Fibroblast of lung (primary cell): ENCODE data around the gene C7. TPM values are rescaled to one million over a fixed set of nuclear protein-coding genes. Genes with fewer than 3 reads are reported as not detected.

Experiments used
- DNase-seq, 2 donors: peaks; one replicate each; pipeline versions ENCODE4 v3.0.0 to v3.0.0-alpha.2; 2010; ENCODE audit warnings: low read depth in 2 of 2
- H2AFZ ChIP-seq: 2 replicates; pipeline ENCODE4 v1.5.1; 2012; ENCODE audit warnings: low read length, control low read depth, inconsistent platforms
- H3K27ac ChIP-seq: 2 replicates; pipeline ENCODE4 v1.5.1; 2011; ENCODE audit warnings: low read length, control low read depth; ENCODE audit not compliant: insufficient read depth
- H3K27me3 ChIP-seq: 2 replicates; pipeline ENCODE4 v1.5.1; 2011; ENCODE audit warnings: mild to moderate bottlenecking, low read length; ENCODE audit not compliant: control insufficient read depth, insufficient read depth
- H3K36me3 ChIP-seq: 2 replicates; pipeline ENCODE4 v1.5.1; 2011; ENCODE audit warnings: low read length; ENCODE audit not compliant: control insufficient read depth, insufficient read depth
- H3K4me1 ChIP-seq: 2 replicates; pipeline ENCODE4 v1.5.1; 2011; ENCODE audit warnings: low read length; ENCODE audit not compliant: control insufficient read depth, insufficient read depth; ENCODE audit errors: extremely low read depth
- H3K4me2 ChIP-seq: 2 replicates; pipeline ENCODE4 v1.5.1; 2011; ENCODE audit warnings: low read length, control low read depth; ENCODE audit not compliant: insufficient read depth; ENCODE audit errors: extremely low read depth
- H3K4me3 ChIP-seq, 4 experiments: fragments of 200-600 bp in 1 of 4; sonication (generic) in 1 of 4; replicated peaks in 1 of 4; 2 replicates each; pipeline ENCODE4 v1.5.1; 2011 to 2016; ENCODE audit warnings: low read length in 4 of 4, low read depth in 3 of 4, mild to moderate bottlenecking in 3 of 4, control low read depth in 2 of 4, inconsistent platforms in 1 of 4, mixed read lengths in 1 of 4; ENCODE audit not compliant: insufficient read depth in 1 of 4; ENCODE audit errors: control extremely low read depth in 1 of 4
- H3K79me2 ChIP-seq: 2 replicates; pipeline ENCODE4 v1.5.1; 2012; ENCODE audit warnings: mild to moderate bottlenecking, low read length, inconsistent platforms; ENCODE audit not compliant: control insufficient read depth, insufficient read depth
- H3K9ac ChIP-seq: 2 replicates; pipeline ENCODE4 v1.5.1; 2011; ENCODE audit warnings: mild to moderate bottlenecking, low read length, control low read depth; ENCODE audit not compliant: insufficient read depth
- H3K9me3 ChIP-seq: 2 replicates; pipeline ENCODE4 v1.5.1; 2012; ENCODE audit warnings: low read depth, low read length; ENCODE audit not compliant: control insufficient read depth, insufficient read depth
- H4K20me1 ChIP-seq: 2 replicates; pipeline ENCODE4 v1.5.1; 2011; ENCODE audit warnings: low read length; ENCODE audit not compliant: control insufficient read depth, insufficient read depth; ENCODE audit errors: extremely low read depth
- EZH2 ChIP-seq: IDR thresholded peaks from 2 replicates; pipeline ENCODE4 v1.5.1; 2012; ENCODE audit warnings: low read length, control low read depth, mild to moderate bottlenecking; ENCODE audit errors: missing control alignments
- polyA plus RNA-seq, 2 donors: library from polyadenylated mRNA; depleted of rRNA in 1 of 2; stranded (reverse) in 1 of 2; unstranded in 1 of 2; fragments of >200 nt; gene quantifications; 2 replicates each; pipeline ENCODE4 v1.2.1, GENCODE V29; 2011 to 2012; ENCODE audit warnings: missing spikeins in 1 of 2
- total RNA-seq: library from RNA; depleted of rRNA; stranded (reverse); fragments of >200 nt; gene quantifications from 2 replicates; pipeline ENCODE4 v1.2.1, GENCODE V29; 2014
- TF ChIP-seq, protein P1 (sequence below), 2 donors: IDR thresholded peaks in 1 of 2; conservative IDR thresholded peaks in 1 of 2; 1 replicate in 1 of 2; 2 replicates in 1 of 2; pipeline ENCODE4 v1.5.1; 2011 to 2012; ENCODE audit warnings: low read length in 2 of 2, control low read depth in 1 of 2, inconsistent platforms in 1 of 2, low read depth in 1 of 2, mild to moderate bottlenecking in 1 of 2

C7 gene
- total and polyA plus RNA-seq, 2 donors (not counting 1 experiment from before 2014, with no cell fraction given): under 0.01 to 1.5 TPM

DNA sequence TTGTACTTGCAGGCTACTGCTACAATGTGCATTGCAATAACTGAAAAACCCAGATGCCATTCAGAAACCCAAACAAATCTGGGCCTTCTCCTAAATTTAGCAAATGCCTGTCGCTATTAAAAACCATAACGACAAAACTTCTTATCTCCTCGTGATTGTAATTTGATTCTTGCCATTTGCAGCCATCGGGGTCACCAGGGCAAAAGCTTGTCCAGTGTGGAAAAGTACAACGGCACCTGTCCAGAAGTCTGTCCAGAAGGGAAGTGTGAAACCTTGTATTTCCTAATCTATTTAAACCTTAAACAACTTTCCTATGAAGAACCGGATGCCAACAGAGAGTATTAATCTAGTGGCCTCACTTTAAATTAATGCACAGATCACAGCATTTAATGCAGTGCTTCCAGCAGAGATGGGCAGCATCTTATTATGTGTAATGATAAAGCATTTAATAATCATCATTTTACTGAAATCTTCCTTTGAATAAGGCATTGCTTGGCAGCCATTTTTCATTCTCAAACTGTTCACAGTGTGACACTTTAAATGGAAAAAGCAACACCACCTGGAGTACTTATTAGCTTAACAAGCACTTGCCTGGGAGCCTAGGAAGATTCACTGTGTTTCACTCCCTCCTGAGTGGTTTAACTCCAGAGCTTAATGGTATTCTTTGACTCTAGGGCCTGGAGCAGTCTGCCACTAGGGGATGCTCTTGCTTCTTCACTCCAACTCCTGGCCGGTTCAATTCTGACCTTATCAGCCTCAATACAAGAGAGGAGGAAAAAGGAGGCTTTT is 4.9 kb upstream of the C7 start:
- Histone ChIP-seq H3K4me2 (no peak overlapping the region), H3K9ac (no peak overlapping the region), H3K36me3 (no peaks in the 10 kb centered on the region), H3K27me3 (no peaks in the 10 kb centered on the region), H3K4me3 (no peak overlapping the region), H3K4me1 (no peaks in the 10 kb centered on the region), H3K9me3 (no peaks in the 10 kb centered on the region), H2AFZ (no peak overlapping the region), H3K79me2 (no peaks in the 10 kb centered on the region), H3K27ac (no peak overlapping the region), H4K20me1 (no peaks in the 10 kb centered on the region)
- DNase-seq: peak; percentile 62 to 89
- TF ChIP-seq EZH2: no peak
- TF ChIP-seq, protein P1, sequence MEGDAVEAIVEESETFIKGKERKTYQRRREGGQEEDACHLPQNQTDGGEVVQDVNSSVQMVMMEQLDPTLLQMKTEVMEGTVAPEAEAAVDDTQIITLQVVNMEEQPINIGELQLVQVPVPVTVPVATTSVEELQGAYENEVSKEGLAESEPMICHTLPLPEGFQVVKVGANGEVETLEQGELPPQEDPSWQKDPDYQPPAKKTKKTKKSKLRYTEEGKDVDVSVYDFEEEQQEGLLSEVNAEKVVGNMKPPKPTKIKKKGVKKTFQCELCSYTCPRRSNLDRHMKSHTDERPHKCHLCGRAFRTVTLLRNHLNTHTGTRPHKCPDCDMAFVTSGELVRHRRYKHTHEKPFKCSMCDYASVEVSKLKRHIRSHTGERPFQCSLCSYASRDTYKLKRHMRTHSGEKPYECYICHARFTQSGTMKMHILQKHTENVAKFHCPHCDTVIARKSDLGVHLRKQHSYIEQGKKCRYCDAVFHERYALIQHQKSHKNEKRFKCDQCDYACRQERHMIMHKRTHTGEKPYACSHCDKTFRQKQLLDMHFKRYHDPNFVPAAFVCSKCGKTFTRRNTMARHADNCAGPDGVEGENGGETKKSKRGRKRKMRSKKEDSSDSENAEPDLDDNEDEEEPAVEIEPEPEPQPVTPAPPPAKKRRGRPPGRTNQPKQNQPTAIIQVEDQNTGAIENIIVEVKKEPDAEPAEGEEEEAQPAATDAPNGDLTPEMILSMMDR (conservative IDR thresholded peaks at IDR 0.05 in 1 of 2, IDR thresholded peaks at IDR 0.05 in 1 of 2; ENCODE audit: low read depth in 1 of 2, low read length in 2 of 2): peak; percentile 100

DNA sequence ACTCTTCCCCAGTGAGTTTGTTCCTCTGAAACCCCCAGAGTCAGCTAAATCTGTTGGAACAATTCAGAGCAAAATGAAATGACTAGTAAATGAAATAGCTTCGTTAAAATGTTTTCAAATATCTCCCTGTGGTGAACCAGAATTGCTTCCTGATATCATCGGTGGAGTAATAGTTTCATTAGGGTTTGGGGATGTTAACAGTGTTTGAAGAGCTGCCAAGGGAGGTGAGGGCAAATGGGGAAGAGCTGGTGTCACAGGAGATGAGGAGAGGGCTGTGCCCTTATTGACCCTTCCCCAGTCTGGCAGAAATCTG is 4.3 kb upstream of the C7 start:
- H3K4me1 ChIP-seq: no peaks in the 10 kb centered on the region
- no peak overlapping the region for H3K27ac ChIP-seq
- no peaks in the 10 kb centered on the region for H3K27me3 ChIP-seq
- no peak overlapping the region for H3K4me3 ChIP-seq
- H2AFZ ChIP-seq: no peak overlapping the region
- no peaks in the 10 kb centered on the region for H3K36me3 ChIP-seq
- H3K9me3 ChIP-seq: no peaks in the 10 kb centered on the region
- H3K9ac ChIP-seq: no peak overlapping the region
- H4K20me1 ChIP-seq: no peaks in the 10 kb centered on the region
- no peak for TF ChIP-seq EZH2
- TF ChIP-seq, protein P1 (conservative IDR thresholded peaks at IDR 0.05 in 1 of 2, IDR thresholded peaks at IDR 0.05 in 1 of 2; ENCODE audit: low read depth in 1 of 2, low read length in 2 of 2): no peak
- no peak overlapping the region for H3K4me2 ChIP-seq
- H3K79me2 ChIP-seq: no peaks in the 10 kb centered on the region
- no peak for DNase-seq

DNA sequence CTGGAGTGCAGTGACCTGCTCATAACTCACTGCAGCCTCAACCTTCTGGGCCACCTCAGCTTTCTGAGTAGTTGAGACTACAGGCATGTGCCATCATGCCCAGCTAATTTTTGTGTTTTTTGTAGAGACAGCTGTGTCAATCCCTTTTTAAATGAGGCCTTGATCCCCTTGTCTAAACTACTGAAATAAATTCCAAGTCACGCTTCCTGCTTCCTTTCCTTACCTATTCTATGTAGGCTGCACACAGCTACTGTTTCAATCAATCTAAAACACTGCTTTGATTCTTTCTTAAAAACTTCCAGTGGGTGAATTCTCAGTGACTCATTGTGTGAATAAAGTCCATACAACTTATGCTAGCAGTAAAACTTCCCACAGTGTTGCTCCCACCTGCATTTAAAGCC is 2.9 kb upstream of the C7 start:
- Histone ChIP-seq H3K9me3 (no peaks in the 10 kb centered on the region), H3K79me2 (no peaks in the 10 kb centered on the region), H3K4me1 (no peaks in the 10 kb centered on the region), H2AFZ (no peak overlapping the region), H3K27ac (no peak overlapping the region), H4K20me1 (no peaks in the 10 kb centered on the region), H3K9ac (no peak overlapping the region), H3K36me3 (no peaks in the 10 kb centered on the region), H3K4me2 (no peak overlapping the region), H3K27me3 (no peaks in the 10 kb centered on the region), H3K4me3 (no peak overlapping the region)
- TF ChIP-seq, protein P1 (conservative IDR thresholded peaks at IDR 0.05 in 1 of 2, IDR thresholded peaks at IDR 0.05 in 1 of 2; ENCODE audit: low read depth in 1 of 2, low read length in 2 of 2): no peak
- no peak for TF ChIP-seq EZH2
- peak; percentile 17 to 38 for DNase-seq
